ENCODE results near the gene PAK2.
A peak's percentile ranks its signal among the peaks of the same experiment; 100 is the strongest.
"Not testable (repeated sequence)": the region's sequence is repeated elsewhere in the genome, so short reads cannot be mapped to it uniquely, and the experiment has no call there.

Gene PAK2

GRCh38 chr3:196741249-196741889 is 1.7 kb downstream of the PAK2 start:
- no peak for DNase-seq
- Histone ChIP-seq H3K27ac (no peak overlapping the region), H3K27me3 (ENCODE audit: insufficient read depth, low read depth, severe bottlenecking) (no peaks in the 10 kb centered on the region), H3K4me3 (ENCODE audit: low read depth, low read length) (peak overlapping the region; percentile 69), H3K9me3 (ENCODE audit: severe bottlenecking) (no peaks in the 10 kb centered on the region), H3K36me3 (no peaks in the 10 kb centered on the region)
- TF ChIP-seq CTCF (IDR thresholded peaks at IDR 0.05; ENCODE audit: low read depth, low read length): no peak

DNA sequence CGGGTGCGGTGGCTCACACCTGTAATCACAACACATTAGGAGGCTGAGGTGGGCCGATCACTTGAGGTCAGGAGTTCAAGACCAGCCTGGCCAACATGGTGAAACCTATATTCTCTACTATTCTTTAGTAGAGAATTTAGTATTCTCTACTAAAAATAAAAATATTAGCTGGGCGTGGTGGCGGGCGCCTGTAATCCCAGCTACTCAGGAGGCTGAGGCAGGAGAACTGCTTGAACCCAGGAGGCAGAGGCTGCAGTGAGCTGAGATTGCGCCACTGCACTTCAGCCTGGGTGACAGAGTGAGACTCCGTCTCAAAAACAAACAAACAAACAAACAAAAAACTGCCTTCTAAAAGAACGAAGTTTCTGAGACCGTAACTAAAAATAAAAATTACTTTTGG is 3.9 kb downstream of the PAK2 start:
- not testable (repeated sequence) for H3K4me3 ChIP-seq (ENCODE audit: low read depth, low read length); H3K9me3 ChIP-seq (ENCODE audit: severe bottlenecking); H3K27ac ChIP-seq; H3K27me3 ChIP-seq (ENCODE audit: insufficient read depth, low read depth, severe bottlenecking); H3K36me3 ChIP-seq; DNase-seq

DNA sequence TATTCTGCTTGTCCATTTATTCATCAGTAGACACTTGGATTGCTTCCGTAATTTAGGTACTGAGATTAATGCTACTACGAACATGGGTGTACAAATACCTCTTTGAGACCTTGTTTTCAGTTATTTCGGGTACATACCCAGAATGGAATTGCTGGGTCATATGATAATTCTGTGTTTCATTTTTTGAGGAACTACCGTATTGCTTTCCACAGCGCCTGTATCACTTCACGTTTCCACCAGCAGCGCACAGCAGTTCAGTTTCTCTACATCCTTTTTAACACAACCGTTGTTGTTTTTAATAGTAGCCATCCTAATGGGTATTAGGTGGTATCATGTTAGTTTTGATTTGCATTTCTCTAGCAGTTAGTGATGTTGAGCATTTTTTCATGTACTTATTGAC is 9.5 kb downstream of the PAK2 start:
- H3K36me3 ChIP-seq: no peaks in the 10 kb centered on the region

GRCh38 chr3:196753201-196753600 is 13.5 kb downstream of the PAK2 start:
- H3K27ac ChIP-seq: no peak overlapping the region
- H3K36me3 ChIP-seq: no peaks in the 10 kb centered on the region
- TF ChIP-seq CTCF (IDR thresholded peaks at IDR 0.05; ENCODE audit: low read depth, low read length): no peak
- H3K9me3 ChIP-seq (ENCODE audit: severe bottlenecking): no peaks in the 10 kb centered on the region
- no peak for DNase-seq
- H3K27me3 ChIP-seq (ENCODE audit: insufficient read depth, low read depth, severe bottlenecking): no peaks in the 10 kb centered on the region
- H3K4me3 ChIP-seq (ENCODE audit: low read depth, low read length): no peak overlapping the region

More for the DNA sequence above, 9.5 kb downstream of the PAK2 start:
- H3K9me3 ChIP-seq (ENCODE audit: severe bottlenecking): no peaks in the 10 kb centered on the region
- no peak overlapping the region for H3K4me3 ChIP-seq (ENCODE audit: low read depth, low read length)
- no peak overlapping the region for H3K27ac ChIP-seq
- DNase-seq: no peak
- TF ChIP-seq CTCF (IDR thresholded peaks at IDR 0.05; ENCODE audit: low read depth, low read length): no peak
- H3K27me3 ChIP-seq (ENCODE audit: insufficient read depth, low read depth, severe bottlenecking): no peaks in the 10 kb centered on the region

DNA sequence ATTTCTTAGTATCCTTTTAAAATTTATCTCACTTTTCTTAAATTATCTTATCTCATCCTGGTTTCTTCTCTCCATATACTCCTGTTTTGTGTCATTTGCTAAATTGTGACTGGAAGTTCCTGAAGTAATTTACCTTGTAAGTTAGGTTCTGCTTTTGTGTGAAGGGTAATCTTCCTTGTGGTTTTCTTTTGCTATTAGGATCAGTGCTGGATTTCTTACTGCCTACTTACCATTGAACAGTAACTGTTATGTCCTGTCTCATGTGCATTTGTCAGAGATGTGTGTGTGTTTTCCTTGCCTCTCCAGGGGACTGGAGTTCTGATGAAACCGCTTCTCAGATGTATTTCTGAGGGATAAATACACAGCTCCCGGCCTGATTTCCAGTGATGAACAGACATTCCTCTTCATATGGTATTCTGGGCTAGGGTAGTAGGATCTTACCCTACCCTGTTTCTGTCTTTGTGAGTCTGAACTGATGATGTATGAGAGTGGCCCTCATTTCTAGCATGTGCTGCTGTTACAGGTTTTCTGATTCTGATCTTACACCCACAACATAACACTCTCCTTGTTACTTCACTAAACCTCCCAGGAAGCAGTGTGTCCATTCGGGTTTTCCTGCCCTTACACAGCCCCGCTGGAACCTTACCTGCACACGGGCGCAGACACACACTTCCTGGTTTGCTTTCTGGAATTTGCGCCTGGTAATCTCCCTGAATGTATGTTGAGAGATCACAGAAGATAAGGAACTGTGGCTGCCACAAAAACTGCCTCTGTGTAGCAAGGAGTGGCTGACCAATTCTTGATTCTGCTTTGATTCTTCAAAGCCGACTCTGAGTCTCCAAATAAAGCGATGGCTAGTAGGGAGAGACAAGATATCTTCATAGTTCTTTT is 14.7 kb downstream of the PAK2 start:
- Histone ChIP-seq H3K36me3 (no peaks in the 10 kb centered on the region), H3K4me3 (ENCODE audit: low read depth, low read length) (no peak overlapping the region), H3K27me3 (ENCODE audit: insufficient read depth, low read depth, severe bottlenecking) (no peaks in the 10 kb centered on the region), H3K9me3 (ENCODE audit: severe bottlenecking) (no peaks in the 10 kb centered on the region), H3K27ac (no peak overlapping the region)
- TF ChIP-seq CTCF (IDR thresholded peaks at IDR 0.05; ENCODE audit: low read depth, low read length): no peak
- DNase-seq: no peak

GRCh38 chr3:196756732-196757131 is 17.1 kb downstream of the PAK2 start:
- no peaks in the 10 kb centered on the region for H3K9me3 ChIP-seq (ENCODE audit: severe bottlenecking)
- no peak overlapping the region for H3K4me3 ChIP-seq (ENCODE audit: low read depth, low read length)
- TF ChIP-seq CTCF (IDR thresholded peaks at IDR 0.05; ENCODE audit: low read depth, low read length): no peak
- H3K27ac ChIP-seq: no peak overlapping the region
- no peak for DNase-seq
- no peaks in the 10 kb centered on the region for H3K27me3 ChIP-seq (ENCODE audit: insufficient read depth, low read depth, severe bottlenecking)
- H3K36me3 ChIP-seq: no peaks in the 10 kb centered on the region
